Activated CD4-positive, alpha-beta T cell treated with anti-CD3 and anti-CD28 coated beads, Interleukin-2, Interleukin-6, amounts not matched to agents 100 ng/mL and 50 ng/mL, durations not matched to agents 16 hours and 8 hours (primary cell): ENCODE measurements around the gene COL8A2.

ENCODE experiments used
- DNase-seq: peaks from one replicate; pipeline ENCODE4 v3.0.0-alpha.2; 2020

Gene COL8A2

DNA sequence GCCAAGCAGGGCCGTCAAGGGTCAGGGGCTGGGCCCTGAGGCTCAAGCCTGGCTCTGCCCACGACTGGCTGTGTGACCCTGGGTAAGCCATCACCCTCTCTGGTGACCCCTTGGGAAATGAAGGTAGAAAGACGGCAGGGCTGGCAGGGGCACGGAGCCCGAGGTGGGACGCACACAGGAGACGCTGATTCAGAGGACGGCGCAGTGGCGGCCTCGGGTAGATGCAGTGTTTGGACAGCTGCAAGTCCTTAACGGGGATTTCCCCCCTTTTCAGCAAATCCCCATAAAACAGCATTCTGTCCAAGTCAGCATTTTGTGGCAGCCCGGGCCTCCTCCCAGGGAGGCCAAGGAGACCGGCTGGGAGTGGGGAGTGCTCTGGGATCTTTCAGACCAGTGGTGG is 16.7 kb downstream of the COL8A2 start:
- DNase-seq = no peak

GRCh38 chr1:36107394-36107793 is 17.6 kb downstream of the COL8A2 start:
- no peak for DNase-seq

- DNase-seq = no peak
These were observed 18.8 kb downstream of the COL8A2 start for GRCh38 chr1:36106269-36106668.

DNA sequence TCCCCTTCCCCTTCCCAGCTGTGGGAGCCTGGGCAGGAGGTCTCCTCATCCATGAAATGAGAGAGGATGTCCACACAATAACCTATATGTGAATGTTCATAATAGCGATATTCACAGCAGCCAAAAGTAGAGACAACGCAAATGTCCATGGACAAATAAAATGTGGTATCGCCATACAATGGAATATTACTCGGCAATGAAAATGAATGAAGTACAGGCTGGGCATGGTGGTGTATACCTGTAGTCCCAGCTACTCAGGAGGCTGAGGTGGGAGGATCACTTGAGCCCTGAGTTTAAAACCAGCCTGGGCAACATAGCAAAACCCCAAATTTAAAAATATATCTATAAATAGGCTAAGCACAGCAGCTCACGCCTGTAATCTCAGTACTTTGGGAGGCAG is 23.5 kb downstream of the COL8A2 start:
- no peak for DNase-seq

DNA sequence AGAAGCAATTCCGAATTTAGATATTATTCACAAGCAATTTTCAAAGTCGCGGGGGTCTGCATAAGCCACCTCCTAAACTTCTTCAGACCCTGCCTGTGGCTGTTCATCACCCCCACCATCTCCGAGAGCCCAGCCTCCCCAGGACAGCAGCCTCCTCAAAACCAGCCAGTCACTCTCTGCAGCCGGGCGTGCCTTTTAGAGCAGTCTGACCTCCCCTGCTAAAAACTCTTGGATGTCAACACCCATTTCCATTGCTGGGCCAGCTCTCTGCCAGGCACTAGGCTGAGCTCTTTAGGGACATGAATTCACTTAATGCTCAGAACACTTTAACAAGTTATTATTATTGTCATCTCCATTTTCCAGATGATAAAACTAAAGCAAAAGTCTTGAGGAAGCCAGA is 24.6 kb downstream of the COL8A2 start:
- DNase-seq = no peak

GRCh38 chr1:36099681-36100341 is 25.2 kb downstream of the COL8A2 start:
- peak; percentile 85 for DNase-seq

DNA sequence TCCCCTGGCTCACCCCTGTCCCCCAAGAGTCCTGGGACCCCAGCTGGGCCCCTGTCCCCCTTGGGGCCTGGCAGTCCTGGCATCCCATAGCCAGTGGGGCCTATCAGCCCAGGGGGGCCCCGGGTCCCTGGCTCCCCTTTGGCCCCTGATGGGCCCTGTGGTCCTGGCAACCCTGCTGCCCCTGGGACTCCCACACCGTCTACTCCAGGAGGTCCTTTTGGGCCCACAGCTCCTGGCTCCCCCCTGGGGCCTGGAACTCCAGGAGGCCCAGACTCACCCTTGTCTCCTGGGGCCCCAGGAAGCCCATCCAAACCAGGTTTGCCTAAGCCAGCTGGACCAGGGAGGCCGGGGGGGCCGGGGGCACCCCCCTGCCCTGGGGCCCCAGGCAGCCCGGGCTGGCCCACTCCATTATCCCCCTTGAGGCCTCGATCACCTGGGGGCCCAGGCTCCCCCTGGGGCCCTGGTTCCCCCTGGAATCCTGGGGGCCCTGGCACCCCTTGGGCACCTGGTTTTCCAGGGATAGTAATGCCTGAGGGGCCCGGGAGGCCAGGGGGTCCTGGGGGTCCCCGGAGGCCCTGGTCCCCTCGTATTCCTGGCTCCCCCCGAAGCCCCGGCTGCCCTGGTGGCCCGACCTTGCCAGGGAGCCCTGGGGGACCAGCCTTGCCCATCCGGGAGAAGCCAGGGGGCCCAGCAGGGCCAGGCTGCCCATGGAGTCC is 26.2 kb downstream of the COL8A2 start:
- no peak for DNase-seq

GRCh38 chr1:36097693-36098585 is 27.1 kb downstream of the COL8A2 start:
- no peak for DNase-seq

DNA sequence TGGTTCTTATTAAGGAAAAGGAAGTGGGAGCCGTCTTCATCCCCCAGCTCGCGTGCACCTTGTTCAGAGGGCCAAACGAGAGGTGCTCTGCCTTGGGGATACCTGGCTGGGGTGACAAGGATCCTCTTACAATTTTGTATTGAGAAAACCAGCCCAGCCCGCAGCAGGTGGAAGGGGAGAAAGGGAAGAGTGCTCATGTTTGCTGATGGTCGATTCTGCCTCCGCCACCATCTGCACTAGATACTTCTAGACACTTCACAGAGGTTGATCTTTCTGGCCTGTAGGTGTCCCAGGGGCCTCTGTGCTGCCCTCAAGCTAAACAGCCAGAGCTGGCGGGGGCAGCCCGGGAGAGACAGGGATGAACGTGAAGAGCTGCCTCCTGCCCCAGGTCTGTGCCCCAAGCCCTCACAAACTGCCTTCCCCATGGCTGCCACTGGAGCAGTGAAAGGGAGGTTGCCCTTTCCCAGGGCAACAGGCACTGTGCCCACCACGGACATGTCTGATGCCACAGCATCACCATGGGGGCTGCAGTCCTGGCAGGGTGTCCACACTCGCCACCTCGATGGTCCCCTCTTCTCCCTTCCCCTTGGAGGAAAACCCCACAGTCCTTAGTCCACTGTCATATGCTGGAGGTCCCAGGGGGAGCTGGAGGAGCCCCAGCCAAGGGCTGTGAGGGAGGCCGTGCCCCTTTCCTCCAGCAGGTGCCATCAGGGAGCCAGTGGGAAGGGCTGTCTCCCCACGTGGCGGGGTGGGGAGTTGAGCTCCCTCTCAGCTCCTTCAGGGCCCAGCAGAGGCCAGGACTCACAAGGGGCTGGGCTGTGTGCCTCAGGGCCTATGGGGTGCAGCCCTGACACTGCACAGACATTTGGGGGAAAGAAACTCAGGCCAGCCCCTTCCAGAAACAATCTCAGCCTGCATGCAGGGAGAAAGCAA is 28.3 kb downstream of the COL8A2 start:
- no peak for DNase-seq

GRCh38 chr1:36095760-36096405 is 29.1 kb downstream of the COL8A2 start:
- DNase-seq = no peak

DNA sequence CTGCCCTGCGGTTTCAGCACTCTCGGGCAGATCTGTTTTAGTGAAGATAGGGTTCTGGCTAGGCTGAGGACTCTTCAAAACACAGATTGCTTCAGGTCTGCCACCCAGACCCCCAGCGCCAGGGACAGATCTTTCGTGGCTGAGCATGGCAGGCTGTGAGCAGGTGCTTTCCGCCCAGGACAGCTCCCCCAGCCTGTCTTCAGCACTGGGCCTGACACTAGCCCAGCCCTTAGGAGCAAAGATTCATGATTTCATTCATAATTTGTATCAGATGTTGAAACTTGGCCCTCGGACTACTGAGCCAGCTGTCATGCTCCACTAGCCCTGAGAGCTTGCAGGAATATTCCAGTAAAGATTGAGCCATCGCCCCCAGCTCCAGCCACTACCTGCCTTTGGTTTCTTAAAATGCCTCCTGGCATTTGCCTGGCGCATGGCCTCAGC is 30.4 kb downstream of the COL8A2 start:
- DNase-seq = no peak

DNA sequence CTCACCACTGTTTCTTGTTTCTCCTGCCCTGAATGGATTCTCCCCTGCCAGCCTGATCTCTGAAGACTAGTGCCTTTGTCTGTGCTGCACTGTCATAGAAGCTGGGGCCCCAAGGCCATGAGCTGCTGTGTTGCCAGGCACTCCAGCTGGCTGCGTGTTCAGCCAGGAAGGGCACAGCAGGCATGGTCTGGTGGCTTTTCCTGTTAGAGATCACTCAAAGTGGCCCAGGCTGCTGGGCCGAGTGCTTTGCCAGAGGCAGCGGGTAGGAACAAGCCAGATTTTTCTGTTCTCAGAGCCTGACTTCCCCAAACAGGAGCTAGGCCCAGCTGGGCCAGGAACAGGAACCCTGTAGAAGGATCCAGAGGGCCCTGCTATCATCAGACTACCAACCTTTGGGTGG is 31.1 kb downstream of the COL8A2 start:
- DNase-seq = no peak

DNA sequence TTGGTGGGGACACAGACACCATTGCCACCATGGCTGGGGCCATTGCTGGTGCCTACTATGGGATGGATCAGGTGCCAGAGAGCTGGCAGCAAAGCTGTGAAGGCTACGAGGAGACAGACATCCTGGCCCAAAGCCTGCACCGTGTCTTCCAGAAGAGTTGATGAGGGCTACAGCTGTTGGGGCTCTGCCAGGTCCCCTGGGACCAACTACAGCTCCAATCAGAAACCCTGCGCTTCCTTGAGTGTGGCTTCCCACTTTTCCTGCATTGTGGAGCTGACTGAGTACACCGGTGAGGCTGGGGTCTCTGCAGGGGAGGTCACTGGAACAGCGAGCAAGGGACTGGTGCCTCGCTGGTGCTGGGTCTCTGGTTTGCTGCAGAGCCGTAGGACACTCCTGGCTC is 31.8 kb downstream of the COL8A2 start:
- DNase-seq = no peak

GRCh38 chr1:36092798-36093185 is 32.2 kb downstream of the COL8A2 start:
- DNase-seq = no peak

DNA sequence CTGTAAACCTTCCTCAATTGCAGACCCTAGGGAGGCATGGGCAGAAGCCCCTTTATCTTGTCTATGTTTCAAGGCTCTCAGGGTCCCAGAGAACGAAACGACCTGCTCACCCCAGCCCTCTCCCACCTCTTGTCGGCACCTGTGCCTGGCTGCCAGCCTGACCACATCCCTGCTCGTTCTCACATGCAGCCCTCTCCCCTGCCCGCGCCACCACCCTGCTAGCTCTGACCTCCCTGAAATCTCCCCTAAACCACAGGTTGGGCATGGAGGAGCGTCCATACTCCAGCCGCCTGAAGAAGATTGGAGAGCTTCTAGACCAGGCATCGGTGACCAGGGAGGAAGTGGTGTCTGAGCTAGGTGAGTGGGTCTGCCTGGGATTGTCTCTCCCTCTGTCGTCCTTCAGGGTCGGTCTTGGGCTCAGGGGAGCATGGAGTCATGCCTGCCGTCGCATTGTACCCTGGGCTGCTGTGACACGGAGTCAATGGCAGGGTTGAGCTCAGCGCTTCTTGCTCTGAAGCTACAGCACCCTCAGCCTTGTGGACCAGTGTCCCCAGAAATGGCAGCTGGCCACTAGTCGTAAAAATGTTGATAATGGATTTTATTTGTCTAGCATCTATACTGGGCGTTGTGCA is 32.7 kb downstream of the COL8A2 start:
- DNase-seq = no peak

GRCh38 chr1:36091698-36092097 is 33.3 kb downstream of the COL8A2 start:
- no peak for DNase-seq

DNA sequence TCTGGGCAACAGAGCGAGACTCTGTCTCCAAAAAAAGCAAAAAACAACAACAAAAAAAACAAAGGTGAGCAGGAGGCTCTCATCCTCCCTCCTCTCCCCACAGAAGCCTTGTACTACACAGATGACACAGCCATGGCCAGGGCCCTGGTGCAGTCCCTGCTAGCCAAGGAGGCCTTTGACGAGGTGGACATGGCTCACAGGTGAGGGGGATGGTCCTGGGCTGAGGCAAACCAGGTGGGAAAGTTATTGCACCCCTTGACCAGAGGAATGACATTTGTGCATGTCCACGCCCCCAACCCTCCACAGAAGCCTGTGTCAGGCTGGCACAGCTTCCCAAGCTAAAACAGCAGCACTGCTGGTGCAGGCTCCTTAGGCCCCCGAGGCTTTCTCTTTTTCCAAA is 33.9 kb downstream of the COL8A2 start:
- DNase-seq = no peak

- DNase-seq = peak; percentile 39
These were observed 35.5 kb downstream of the COL8A2 start for GRCh38 chr1:36089393-36090121.

GRCh38 chr1:36088577-36089392 is 36.2 kb downstream of the COL8A2 start, which contains the start of gene ADPRS:
TSS of gene ADPRS (plus strand) at chr1:36088892. CDS start at chr1:36088905, 13 bp downstream.
- DNase-seq = peak; percentile 94

- no peak for DNase-seq
These were observed 36.8 kb downstream of the COL8A2 start for GRCh38 chr1:36088265-36088576.
